Activated T-helper 1 cell treated with anti-CD3 and anti-CD28 coated beads, Interleukin-2, amount 50 U/mL, for 16 hours (primary cell): ENCODE measurements around the gene GGTLC1.

Source experiments
- DNase-seq, 2 donors: peaks; one replicate each; pipeline ENCODE4 v3.0.0-alpha.2; 2020; ENCODE audit warnings: low read depth in 1 of 2, low spot score in 1 of 2

GGTLC1 gene

GRCh38 chr20:23966927-23967615 lies 21.5 kb downstream of the GGTLC1 start:
- DNase-seq, result no peak

- no peak for DNase-seq
Observed at GRCh38 chr20:23966298-23966697, 22.3 kb downstream of the GGTLC1 start.

- DNase-seq, result no peak
Observed at GRCh38 chr20:23963941-23964340, 24.6 kb downstream of the GGTLC1 start.

GRCh38 chr20:23962272-23962671 lies 26.3 kb downstream of the GGTLC1 start:
- DNase-seq, result no peak

GRCh38 chr20:23959054-23959453 lies 29.5 kb downstream of the GGTLC1 start:
- DNase-seq, result no peak

GRCh38 chr20:23955896-23956295 lies 32.7 kb downstream of the GGTLC1 start:
- DNase-seq, result no peak

- no peak for DNase-seq
Observed at GRCh38 chr20:23954008-23954745, 34.4 kb downstream of the GGTLC1 start.

- DNase-seq, result no peak
Observed at GRCh38 chr20:23946206-23946605, 42.4 kb downstream of the GGTLC1 start.

- DNase-seq, result no peak
Observed at GRCh38 chr20:23943304-23943703, 45.3 kb downstream of the GGTLC1 start.

- no peak for DNase-seq
Observed at GRCh38 chr20:23939641-23940040, 48.9 kb downstream of the GGTLC1 start.

GRCh38 chr20:23939063-23939462 lies 49.5 kb downstream of the GGTLC1 start:
- no peak for DNase-seq

- no peak for DNase-seq
Observed at GRCh38 chr20:23938118-23938438, 50.5 kb downstream of the GGTLC1 start.

- DNase-seq, result peak in 1 of 2 donors; percentile 36
Observed at GRCh38 chr20:23937303-23938117, 51.1 kb downstream of the GGTLC1 start.
